Measurements from ENCODE around the gene GRIK2. TPM values are rescaled to one million over a fixed set of nuclear protein-coding genes. Genes with fewer than 3 reads are reported as not detected.

Gene GRIK2
- total RNA-seq, 2 experiments from 2014 or later, result not detected

- DNase-seq, result no peak
- intact Hi-C loops (cut with micrococcal nuclease), result no loop called here
- peaks cover 2% of the 10 kb centered on the region for H3K9me3 Mint-ChIP-seq
- POLR2A ChIA-PET, result no interaction called here
- no peaks in the 10 kb centered on the region for H3K36me3 Mint-ChIP-seq (ENCODE audit: low read depth)
- no peaks in the 10 kb centered on the region for H3K4me1 Mint-ChIP-seq (ENCODE audit: low read depth)
- ATAC-seq, result no peak
- no peak overlapping the region for H3K27ac Mint-ChIP-seq
- TF ChIP-seq CTCF (IDR thresholded peaks at IDR 0.05), result no peak
- no peak overlapping the region for H3K4me3 Mint-ChIP-seq
- no peaks in the 10 kb centered on the region for H3K27me3 Mint-ChIP-seq
- CTCF ChIA-PET, result no interaction called here
These were observed 140.9 kb downstream of the GRIK2 start for GRCh38 chr6:101534386-101534785.

- intact Hi-C loops (cut with micrococcal nuclease), result no loop called here
- POLR2A ChIA-PET, result no interaction called here
- H3K4me3 Mint-ChIP-seq, result no peak overlapping the region
- H3K9me3 Mint-ChIP-seq, result peaks cover 2% of the 10 kb centered on the region
- no peaks in the 10 kb centered on the region for H3K36me3 Mint-ChIP-seq (ENCODE audit: low read depth)
- ATAC-seq (no peak), DNase-seq (no peak)
- no peaks in the 10 kb centered on the region for H3K4me1 Mint-ChIP-seq (ENCODE audit: low read depth)
- CTCF ChIA-PET, result no interaction called here
- H3K27ac Mint-ChIP-seq, result no peak overlapping the region
- H3K27me3 Mint-ChIP-seq, result no peaks in the 10 kb centered on the region
- TF ChIP-seq CTCF (IDR thresholded peaks at IDR 0.05), result no peak
These were observed 141.3 kb downstream of the GRIK2 start for GRCh38 chr6:101534821-101535220.

GRCh38 chr6:101537753-101538316, 144.3 kb downstream of the GRIK2 start:
- H3K4me1 Mint-ChIP-seq (ENCODE audit: low read depth), result no peaks in the 10 kb centered on the region
- CTCF ChIA-PET, result no interaction called here
- POLR2A ChIA-PET, result no interaction called here
- H3K27ac Mint-ChIP-seq, result no peak overlapping the region
- H3K9me3 Mint-ChIP-seq, result peaks cover 3% of the 10 kb centered on the region
- ATAC-seq, result no peak
- no peaks in the 10 kb centered on the region for H3K36me3 Mint-ChIP-seq (ENCODE audit: low read depth)
- no peak overlapping the region for H3K4me3 Mint-ChIP-seq
- no peak for TF ChIP-seq CTCF (IDR thresholded peaks at IDR 0.05)
- no peak for DNase-seq
- intact Hi-C loops (cut with micrococcal nuclease), result no loop called here
- no peaks in the 10 kb centered on the region for H3K27me3 Mint-ChIP-seq

- ATAC-seq, result no peak
- H3K36me3 Mint-ChIP-seq (ENCODE audit: low read depth), result no peaks in the 10 kb centered on the region
- no peak overlapping the region for H3K4me3 Mint-ChIP-seq
- no peak overlapping the region for H3K27ac Mint-ChIP-seq
- DNase-seq, result no peak
- no peaks in the 10 kb centered on the region for H3K4me1 Mint-ChIP-seq (ENCODE audit: low read depth)
- POLR2A ChIA-PET, result no interaction called here
- no peak for TF ChIP-seq CTCF (IDR thresholded peaks at IDR 0.05)
- CTCF ChIA-PET, result no interaction called here
- H3K9me3 Mint-ChIP-seq, result peaks cover 5% of the 10 kb centered on the region
- intact Hi-C loops (cut with micrococcal nuclease), result no loop called here
- H3K27me3 Mint-ChIP-seq, result no peaks in the 10 kb centered on the region
These were observed 146.2 kb downstream of the GRIK2 start for GRCh38 chr6:101539510-101540245.

- no peaks in the 10 kb centered on the region for H3K27me3 Mint-ChIP-seq
- no peak overlapping the region for H3K4me3 Mint-ChIP-seq
- DNase-seq (no peak), ATAC-seq (no peak)
- POLR2A ChIA-PET, result no interaction called here
- intact Hi-C loops (cut with micrococcal nuclease), result no loop called here
- H3K27ac Mint-ChIP-seq, result no peak overlapping the region
- no peaks in the 10 kb centered on the region for H3K4me1 Mint-ChIP-seq (ENCODE audit: low read depth)
- peaks cover 5% of the 10 kb centered on the region for H3K9me3 Mint-ChIP-seq
- no peak for TF ChIP-seq CTCF (IDR thresholded peaks at IDR 0.05)
- H3K36me3 Mint-ChIP-seq (ENCODE audit: low read depth), result no peaks in the 10 kb centered on the region
- CTCF ChIA-PET, result no interaction called here
These were observed 148.4 kb downstream of the GRIK2 start for GRCh38 chr6:101541894-101542293.
